IPS-NIHi7 (cell line): Measurements from ENCODE around the gene AQP12B.

ENCODE experiments used
- DNase-seq: peaks from one replicate; pipeline ENCODE4 v3.0.0; 2012; ENCODE audit warnings: mixed read lengths; ENCODE audit errors: extremely low spot score

AQP12B gene

GRCh38 chr2:240647503-240648154 lies 35.1 kb downstream of the AQP12B start:
- DNase-seq, result no peak

GRCh38 chr2:240646900-240647502 lies 35.7 kb downstream of the AQP12B start:
- peak; percentile 10 for DNase-seq

- peak; percentile 6 for DNase-seq
Measured at GRCh38 chr2:240646176-240646899, 36.3 kb downstream of the AQP12B start.

GRCh38 chr2:240645801-240646175 lies 36.9 kb downstream of the AQP12B start:
- peak; percentile 4 for DNase-seq

GRCh38 chr2:240645346-240645745 lies 37.3 kb downstream of the AQP12B start:
- DNase-seq, result peak; percentile 5

GRCh38 chr2:240644859-240645301 lies 37.8 kb downstream of the AQP12B start:
- peak; percentile 12 for DNase-seq

- peak; percentile 11 for DNase-seq
Measured at GRCh38 chr2:240644171-240644651, 38.5 kb downstream of the AQP12B start.

GRCh38 chr2:240643811-240644150 lies 38.9 kb downstream of the AQP12B start:
- peak; percentile 6 for DNase-seq

GRCh38 chr2:240643093-240643810 lies 39.4 kb downstream of the AQP12B start:
- DNase-seq, result peak; percentile 10

GRCh38 chr2:240642806-240643092 lies 39.9 kb downstream of the AQP12B start:
- DNase-seq, result no peak

GRCh38 chr2:240642061-240642805 lies 40.5 kb downstream of the AQP12B start:
- DNase-seq, result peak; percentile 16

GRCh38 chr2:240640939-240641338 lies 41.7 kb downstream of the AQP12B start:
- peak; percentile 97 for DNase-seq

GRCh38 chr2:240639566-240639965 lies 43.1 kb downstream of the AQP12B start:
- DNase-seq, result no peak

- no peak for DNase-seq
Measured at GRCh38 chr2:240638512-240639160, 44.0 kb downstream of the AQP12B start.

- DNase-seq, result no peak
Measured at GRCh38 chr2:240637901-240638345, 44.8 kb downstream of the AQP12B start.

- no peak for DNase-seq
Measured at GRCh38 chr2:240637116-240637900, 45.4 kb downstream of the AQP12B start.

GRCh38 chr2:240636563-240637115 lies 46.0 kb downstream of the AQP12B start:
- DNase-seq, result no peak

GRCh38 chr2:240635998-240636547 lies 46.6 kb downstream of the AQP12B start:
- no peak for DNase-seq

- DNase-seq, result no peak
Measured at GRCh38 chr2:240635121-240635997, 47.3 kb downstream of the AQP12B start.
